HEK293 (cell line): Measurements from ENCODE around the gene CDK2.
A peak's percentile ranks its signal among the peaks of the same experiment; 100 is the strongest.

ENCODE experiments used
- FEZF1 ChIP-seq: fragments of 450-650 bp; formaldehyde crosslinking; IDR thresholded peaks from 2 replicates; pipeline ENCODE4 v1.5.1; 2016; ENCODE audit warnings: missing biosample characterization, missing genetic modification characterization
- HIC1 ChIP-seq: fragments of 450-650 bp; formaldehyde crosslinking; IDR thresholded peaks from 2 replicates; pipeline ENCODE4 v1.5.1; 2016; ENCODE audit warnings: missing biosample characterization, missing genetic modification characterization
- HOXA7 ChIP-seq: sonication (generic); formaldehyde crosslinking; IDR thresholded peaks from 2 replicates; pipeline ENCODE4 v1.8.1; 2022; ENCODE audit warnings: missing genetic modification reagents, borderline replicate concordance
- KLF9 ChIP-seq: fragments of 450-650 bp; formaldehyde crosslinking; IDR thresholded peaks from 2 replicates; pipeline ENCODE4 v1.5.1; 2016; ENCODE audit warnings: missing biosample characterization, missing genetic modification characterization, low read depth
- MEIS1 ChIP-seq: sonication (generic); formaldehyde crosslinking; IDR thresholded peaks from 2 replicates; pipeline ENCODE4 v1.8.1; 2022; ENCODE audit warnings: missing genetic modification reagents, mild to moderate bottlenecking, borderline replicate concordance
- OVOL3 ChIP-seq: fragments of 450-650 bp; formaldehyde crosslinking; IDR thresholded peaks from 2 replicates; pipeline ENCODE4 v1.5.1; 2016; ENCODE audit warnings: missing biosample characterization, missing genetic modification characterization
- PATZ1 ChIP-seq: fragments of 450-650 bp; formaldehyde crosslinking; IDR thresholded peaks from 2 replicates; pipeline ENCODE4 v1.5.1; 2016; ENCODE audit warnings: missing biosample characterization, missing genetic modification characterization
- SETDB1 ChIP-seq: IDR thresholded peaks from one replicate; pipeline ENCODE4 v1.6.1; 2017; ENCODE audit warnings: mild to moderate bottlenecking, low read length, moderate library complexity, mixed read lengths; ENCODE audit not compliant: insufficient read length
- ZBTB44 ChIP-seq: fragments of 450-650 bp; IDR thresholded peaks from 2 replicates; pipeline ENCODE4 v1.5.1; 2018; ENCODE audit warnings: missing biosample characterization, mild to moderate bottlenecking, missing genetic modification characterization
- ZBTB48 ChIP-seq: fragments of 450-650 bp; formaldehyde crosslinking; IDR thresholded peaks from 2 replicates; pipeline ENCODE4 v1.5.1; 2016; ENCODE audit warnings: missing biosample characterization, missing genetic modification characterization
- ZBTB7A ChIP-seq: fragments of 450-650 bp; formaldehyde crosslinking; IDR thresholded peaks from 2 replicates; pipeline ENCODE4 v1.5.1; 2016; ENCODE audit warnings: low read depth, missing biosample characterization, missing genetic modification characterization
- ZBTB8A ChIP-seq: fragments of 450-650 bp; formaldehyde crosslinking; IDR thresholded peaks from 2 replicates; pipeline ENCODE4 v1.5.1; 2016; ENCODE audit warnings: missing biosample characterization, missing genetic modification characterization
- ZEB2 ChIP-seq: fragments of 450-650 bp; formaldehyde crosslinking; IDR thresholded peaks from 2 replicates; pipeline ENCODE4 v1.5.1; 2016; ENCODE audit warnings: missing biosample characterization, missing genetic modification characterization
- ZFP3 ChIP-seq: fragments of 450-650 bp; formaldehyde crosslinking; IDR thresholded peaks from 2 replicates; pipeline ENCODE4 v1.5.1; 2016; ENCODE audit warnings: low read depth, missing biosample characterization, missing genetic modification characterization
- ZNF114 ChIP-seq: fragments of 450-650 bp; formaldehyde crosslinking; IDR thresholded peaks from 2 replicates; pipeline ENCODE4 v1.5.0; 2017; ENCODE audit warnings: missing biosample characterization, missing genetic modification characterization
- ZNF140 ChIP-seq: fragments of 450-650 bp; formaldehyde crosslinking; IDR thresholded peaks from 2 replicates; pipeline ENCODE4 v1.5.1; 2016; ENCODE audit warnings: missing biosample characterization, missing genetic modification characterization
- ZNF16 ChIP-seq: fragments of 450-650 bp; formaldehyde crosslinking; IDR thresholded peaks from 2 replicates; pipeline ENCODE4 v1.5.1; 2016; ENCODE audit warnings: low read depth, missing biosample characterization, missing genetic modification characterization
- ZNF184 ChIP-seq: fragments of 450-650 bp; IDR thresholded peaks from 2 replicates; pipeline ENCODE4 v1.5.1; 2018; ENCODE audit warnings: missing biosample characterization, mild to moderate bottlenecking, missing genetic modification characterization
- ZNF211 ChIP-seq: fragments of 450-650 bp; formaldehyde crosslinking; IDR thresholded peaks from 2 replicates; pipeline ENCODE4 v1.5.1; 2016; ENCODE audit warnings: low read depth, missing biosample characterization, missing genetic modification characterization
- ZNF221 ChIP-seq: fragments of 450-650 bp; formaldehyde crosslinking; IDR thresholded peaks from 2 replicates; pipeline ENCODE4 v1.5.1; 2017; ENCODE audit warnings: missing biosample characterization, missing genetic modification characterization, borderline replicate concordance
- ZNF398 ChIP-seq: fragments of 450-650 bp; formaldehyde crosslinking; IDR thresholded peaks from 2 replicates; pipeline ENCODE4 v1.5.1; 2017; ENCODE audit warnings: missing biosample characterization, missing genetic modification characterization
- ZNF423 ChIP-seq: fragments of 450-650 bp; formaldehyde crosslinking; IDR thresholded peaks from 2 replicates; pipeline ENCODE4 v1.5.1; 2016; ENCODE audit warnings: missing biosample characterization, missing genetic modification characterization
- ZNF426 ChIP-seq: fragments of 450-650 bp; formaldehyde crosslinking; IDR thresholded peaks from 2 replicates; pipeline ENCODE4 v1.5.1; 2017; ENCODE audit warnings: missing biosample characterization, missing genetic modification characterization, mild to moderate bottlenecking, inconsistent platforms, moderate library complexity
- ZNF549 ChIP-seq: fragments of 450-650 bp; IDR thresholded peaks from 2 replicates; pipeline ENCODE4 v1.5.1; 2018; ENCODE audit warnings: missing biosample characterization, missing genetic modification characterization, mild to moderate bottlenecking, inconsistent platforms, moderate library complexity
- ZNF580 ChIP-seq: fragments of 450-650 bp; formaldehyde crosslinking; IDR thresholded peaks from 2 replicates; pipeline ENCODE4 v1.5.1; 2016; ENCODE audit warnings: missing biosample characterization, missing genetic modification characterization
- ZNF596 ChIP-seq: fragments of 450-650 bp; IDR thresholded peaks from 2 replicates; pipeline ENCODE4 v1.5.0; 2018; ENCODE audit warnings: missing biosample characterization, mild to moderate bottlenecking, missing genetic modification characterization, moderate library complexity
- ZNF600 ChIP-seq: fragments of 450-650 bp; formaldehyde crosslinking; IDR thresholded peaks from 2 replicates; pipeline ENCODE4 v1.5.1; 2016; ENCODE audit warnings: missing biosample characterization, missing genetic modification characterization
- ZNF621 ChIP-seq: fragments of 450-650 bp; formaldehyde crosslinking; IDR thresholded peaks from 2 replicates; pipeline ENCODE4 v1.5.1; 2017; ENCODE audit warnings: missing biosample characterization, missing genetic modification characterization
- ZNF624 ChIP-seq: fragments of 450-650 bp; formaldehyde crosslinking; IDR thresholded peaks from 2 replicates; pipeline ENCODE4 v1.5.1; 2017; ENCODE audit warnings: missing biosample characterization, missing genetic modification characterization
- ZNF654 ChIP-seq: fragments of 450-650 bp; formaldehyde crosslinking; IDR thresholded peaks from 2 replicates; pipeline ENCODE4 v1.5.1; 2016; ENCODE audit warnings: low read depth, missing biosample characterization, missing genetic modification characterization
- ZNF677 ChIP-seq: fragments of 450-650 bp; IDR thresholded peaks from 2 replicates; pipeline ENCODE4 v1.5.0; 2018; ENCODE audit warnings: missing biosample characterization, mild to moderate bottlenecking, missing genetic modification characterization, moderate library complexity
- ZNF768 ChIP-seq: fragments of 450-650 bp; formaldehyde crosslinking; IDR thresholded peaks from 2 replicates; pipeline ENCODE4 v1.5.1; 2018; ENCODE audit warnings: missing biosample characterization, mild to moderate bottlenecking, missing genetic modification characterization
- ZXDB ChIP-seq: fragments of 450-650 bp; formaldehyde crosslinking; IDR thresholded peaks from 2 replicates; pipeline ENCODE4 v1.5.1; 2016; ENCODE audit warnings: missing biosample characterization, missing genetic modification characterization

CDK2 gene

GRCh38 chr12:55926738-55927587 is 39.7 kb upstream of the CDK2 start (continued):
- peak; percentile 71 for TF ChIP-seq FEZF1
- peak; percentile 26; the same call in 1 of the 2 replicates for TF ChIP-seq ZNF654 (tag by site-specific recombination)
- peak; percentile 93 for TF ChIP-seq KLF9 (tag by site-specific recombination)
- peak; percentile 21; the same call in 1 of the 2 replicates for TF ChIP-seq ZNF398 (tag by site-specific recombination)
- TF ChIP-seq ZNF184 (tag by site-specific recombination) = no peak
- peak; percentile 98 for TF ChIP-seq ZBTB7A (tag by site-specific recombination)
- no peak for TF ChIP-seq OVOL3 (tag by site-specific recombination)
- TF ChIP-seq ZNF596 = no peak
- TF ChIP-seq ZNF621 (tag by site-specific recombination) = no peak
- no peak for TF ChIP-seq ZNF600 (tag by site-specific recombination)
- TF ChIP-seq ZNF677 (tag by site-specific recombination) = no peak
- TF ChIP-seq ZNF624 (tag by site-specific recombination) = 0 out of 2 replicates have a peak, but pooled peaks have one; percentile 17
- TF ChIP-seq ZFP3 (tag by site-specific recombination) = no peak
- TF ChIP-seq SETDB1 = no peak
- TF ChIP-seq ZNF140 = no peak
- no peak for TF ChIP-seq ZNF16
- peak; percentile 79 for TF ChIP-seq ZEB2 (tag by site-specific recombination)
- TF ChIP-seq ZNF114 (tag by site-specific recombination) = no peak
- TF ChIP-seq ZNF580 = peak; percentile 84
- no peak for TF ChIP-seq ZNF423
- TF ChIP-seq PATZ1 (tag by site-specific recombination) = peak; percentile 79
- peak; percentile 78 for TF ChIP-seq ZBTB8A (tag by site-specific recombination)
- 0 out of 2 replicates have a peak, but pooled peaks have one; percentile 7 for TF ChIP-seq ZBTB44 (tag by site-specific recombination)
- TF ChIP-seq ZXDB = peak; percentile 95
- no peak for TF ChIP-seq ZNF549
- TF ChIP-seq HIC1 (tag by site-specific recombination) = no peak
- peak; percentile 88 for TF ChIP-seq ZBTB48 (tag by site-specific recombination)
- TF ChIP-seq ZNF768 (tag by site-specific recombination) = no peak
- TF ChIP-seq HOXA7 (CRISPR knock-in tag) = no peak
- TF ChIP-seq ZNF426 (tag by site-specific recombination) = no peak
- TF ChIP-seq ZNF211 = no peak
- TF ChIP-seq MEIS1 (CRISPR knock-in tag) = no peak
- TF ChIP-seq ZNF221 (tag by site-specific recombination) = no peak
